Bronchial epithelial cell (primary cell): Measurements from ENCODE around the gene ANKRD63. TPM values are rescaled to one million over a fixed set of nuclear protein-coding genes. Genes with fewer than 3 reads are reported as not detected.

Source experiments
- DNase-seq: peaks from one replicate; pipeline ENCODE4 v3.0.0-alpha.2; 2010; ENCODE audit warnings: low read depth
- FAIRE-seq: peaks from 2 replicates; lab custom pipeline; 2011; peaks lifted over from hg19 to GRCh38; lab: Jason Lieb, UNC
- H3K27me3 ChIP-seq: 2 replicates; pipeline ENCODE4 v1.5.1; 2011; ENCODE audit warnings: low read length; ENCODE audit not compliant: control insufficient read depth, insufficient read depth
- H3K36me3 ChIP-seq: 2 replicates; pipeline ENCODE4 v1.5.1; 2011; ENCODE audit warnings: low read length; ENCODE audit not compliant: control insufficient read depth, insufficient read depth
- H3K4me3 ChIP-seq: 2 replicates; pipeline ENCODE4 v1.5.1; 2011; ENCODE audit warnings: mild to moderate bottlenecking, low read depth, low read length, control low read depth
- CTCF ChIP-seq: IDR thresholded peaks from 2 replicates; pipeline ENCODE4 v1.5.1; 2011; ENCODE audit warnings: mild to moderate bottlenecking, moderate library complexity, low read length, control low read depth, inconsistent platforms; ENCODE audit not compliant: insufficient read depth, severe bottlenecking
- total RNA-seq: library from RNA; depleted of rRNA; stranded (reverse); fragments of >200 nt; gene quantifications from 2 replicates; pipeline ENCODE4 v1.2.1, GENCODE V29; 2014

Gene ANKRD63
- total RNA-seq, 1 donor from 2014 or later: not detected

GRCh38 chr15:40264321-40265153 lies 18.3 kb downstream of the ANKRD63 start:
- FAIRE-seq (no peak), DNase-seq (no peak)
- no peak for TF ChIP-seq CTCF
- peaks cover 35% of the 10 kb centered on the region for H3K36me3 ChIP-seq
- no peak overlapping the region for H3K4me3 ChIP-seq
- H3K27me3 ChIP-seq: no peaks in the 10 kb centered on the region

GRCh38 chr15:40263024-40263754 lies 19.7 kb downstream of the ANKRD63 start:
- FAIRE-seq (no peak), DNase-seq (no peak)
- no peaks in the 10 kb centered on the region for H3K27me3 ChIP-seq
- TF ChIP-seq CTCF: no peak
- H3K36me3 ChIP-seq: peaks cover 34% of the 10 kb centered on the region
- no peak overlapping the region for H3K4me3 ChIP-seq

- TF ChIP-seq CTCF: no peak
- DNase-seq (no peak), FAIRE-seq (no peak)
- Histone ChIP-seq H3K27me3 (no peaks in the 10 kb centered on the region), H3K4me3 (no peak overlapping the region), H3K36me3 (peaks cover 24% of the 10 kb centered on the region)
These were observed 23.8 kb downstream of the ANKRD63 start for GRCh38 chr15:40259021-40259420.

- Histone ChIP-seq H3K27me3 (no peaks in the 10 kb centered on the region), H3K36me3 (peaks cover 23% of the 10 kb centered on the region), H3K4me3 (no peak overlapping the region)
- DNase-seq (no peak), FAIRE-seq (no peak)
- no peak for TF ChIP-seq CTCF
These were observed 24.3 kb downstream of the ANKRD63 start for GRCh38 chr15:40258544-40258943.

- FAIRE-seq: no peak
- DNase-seq: no peak
- Histone ChIP-seq H3K36me3 (peaks cover 27% of the 10 kb centered on the region), H3K4me3 (no peak overlapping the region), H3K27me3 (no peaks in the 10 kb centered on the region)
- TF ChIP-seq CTCF: no peak
These were observed 25.0 kb downstream of the ANKRD63 start for GRCh38 chr15:40257656-40258450.
